ENCODE measurements around the gene SUGCT.

Gene SUGCT

DNA sequence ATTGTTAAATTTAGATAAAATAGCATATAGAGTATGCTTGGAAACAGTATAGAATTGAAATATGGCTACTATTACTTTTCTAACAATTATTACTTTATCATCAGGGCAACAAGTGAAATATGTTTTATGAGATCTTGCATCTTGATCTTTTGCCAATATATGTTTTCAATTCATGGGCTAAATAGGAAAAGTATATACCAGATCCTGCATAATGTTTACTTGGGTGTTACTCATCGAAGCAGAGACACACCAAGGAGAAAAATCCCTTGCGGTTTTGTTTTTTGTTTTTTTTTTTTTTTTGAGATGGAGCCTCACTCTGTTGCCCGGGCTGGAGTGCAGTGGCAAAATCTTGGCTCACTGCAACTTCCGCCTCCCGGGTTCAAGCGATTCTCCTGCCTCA, 541.4 kb downstream of the SUGCT start:
- TF ChIP-seq, protein P1, sequence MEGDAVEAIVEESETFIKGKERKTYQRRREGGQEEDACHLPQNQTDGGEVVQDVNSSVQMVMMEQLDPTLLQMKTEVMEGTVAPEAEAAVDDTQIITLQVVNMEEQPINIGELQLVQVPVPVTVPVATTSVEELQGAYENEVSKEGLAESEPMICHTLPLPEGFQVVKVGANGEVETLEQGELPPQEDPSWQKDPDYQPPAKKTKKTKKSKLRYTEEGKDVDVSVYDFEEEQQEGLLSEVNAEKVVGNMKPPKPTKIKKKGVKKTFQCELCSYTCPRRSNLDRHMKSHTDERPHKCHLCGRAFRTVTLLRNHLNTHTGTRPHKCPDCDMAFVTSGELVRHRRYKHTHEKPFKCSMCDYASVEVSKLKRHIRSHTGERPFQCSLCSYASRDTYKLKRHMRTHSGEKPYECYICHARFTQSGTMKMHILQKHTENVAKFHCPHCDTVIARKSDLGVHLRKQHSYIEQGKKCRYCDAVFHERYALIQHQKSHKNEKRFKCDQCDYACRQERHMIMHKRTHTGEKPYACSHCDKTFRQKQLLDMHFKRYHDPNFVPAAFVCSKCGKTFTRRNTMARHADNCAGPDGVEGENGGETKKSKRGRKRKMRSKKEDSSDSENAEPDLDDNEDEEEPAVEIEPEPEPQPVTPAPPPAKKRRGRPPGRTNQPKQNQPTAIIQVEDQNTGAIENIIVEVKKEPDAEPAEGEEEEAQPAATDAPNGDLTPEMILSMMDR (IDR thresholded peaks at IDR 0.05): no peak

DNA sequence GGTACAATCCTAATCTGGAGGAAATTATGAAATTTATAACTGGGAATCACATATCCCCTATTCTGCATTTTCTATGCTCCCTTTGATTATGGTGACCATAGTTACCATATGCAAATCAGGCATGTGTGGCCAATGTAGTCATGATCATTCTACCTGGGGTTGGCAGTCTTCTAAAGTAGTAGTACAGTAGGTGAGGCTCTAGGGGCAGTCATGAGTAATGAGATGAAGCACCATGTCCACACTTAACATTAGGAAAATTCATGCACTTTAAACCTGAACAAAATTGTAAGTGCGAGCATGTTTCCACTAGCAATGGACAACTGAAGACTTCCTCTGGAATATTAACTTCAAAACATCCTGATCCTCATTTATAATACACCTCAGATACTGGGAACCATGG, 545.9 kb downstream of the SUGCT start:
- TF ChIP-seq, protein P1 (IDR thresholded peaks at IDR 0.05): peak; percentile 56

DNA sequence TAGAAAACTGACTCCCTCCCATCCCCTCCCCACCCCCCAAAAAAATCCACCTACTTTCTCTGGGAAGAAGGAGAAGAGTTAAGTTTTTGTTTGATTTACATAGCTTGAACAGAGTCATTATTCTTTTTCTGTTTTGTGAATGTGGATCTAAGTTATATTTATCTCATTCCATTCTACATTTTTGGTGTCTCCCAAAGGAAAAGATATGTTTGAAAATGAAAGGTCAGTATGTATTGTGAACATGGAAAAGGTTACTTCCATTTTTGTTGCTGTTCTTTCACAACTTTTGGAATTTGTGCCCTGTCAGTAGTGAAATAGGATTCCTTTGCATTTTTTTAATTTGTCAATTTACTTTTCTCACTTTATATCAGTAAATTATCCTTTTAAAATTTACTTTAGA, 547.9 kb downstream of the SUGCT start:
- TF ChIP-seq, protein P1 (IDR thresholded peaks at IDR 0.05): no peak

DNA sequence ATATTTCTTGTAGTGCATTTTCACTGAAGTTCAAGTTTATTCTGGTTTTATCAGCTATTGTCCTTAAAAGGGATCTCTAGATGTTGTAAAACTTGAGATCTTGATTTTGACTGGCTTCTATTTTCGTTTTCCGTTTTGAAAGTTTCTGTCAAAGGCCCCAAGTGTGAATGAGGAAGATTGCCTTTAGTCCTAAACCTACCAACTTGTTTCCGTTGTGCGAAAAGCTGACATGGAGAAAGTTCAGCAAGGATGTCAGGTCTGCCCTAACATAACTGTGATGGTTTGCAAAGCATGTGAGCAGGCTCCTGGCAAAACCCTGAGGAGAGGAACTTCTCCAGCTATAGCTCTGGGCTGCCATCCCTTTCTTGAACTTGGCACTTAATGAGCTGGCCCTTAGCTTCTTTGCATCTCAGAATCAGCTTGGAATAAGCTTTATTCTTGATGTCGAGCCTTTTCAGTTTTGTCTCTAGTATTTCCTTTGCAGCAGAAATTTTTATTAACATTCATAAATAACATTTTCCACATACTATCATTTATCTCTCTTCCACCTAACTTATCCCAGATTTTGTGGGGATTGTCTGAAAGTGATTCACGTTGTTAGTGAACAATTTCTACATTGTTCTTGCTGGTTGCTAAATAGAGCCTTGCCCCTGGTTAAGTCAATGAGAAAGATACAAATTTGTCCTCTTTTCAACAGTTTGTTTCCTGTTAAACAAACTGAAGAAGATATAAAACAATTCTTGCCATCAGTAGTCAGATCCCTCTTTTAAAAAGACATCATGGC, 559.4 kb downstream of the SUGCT start:
- TF ChIP-seq, protein P1 (IDR thresholded peaks at IDR 0.05): no peak

DNA sequence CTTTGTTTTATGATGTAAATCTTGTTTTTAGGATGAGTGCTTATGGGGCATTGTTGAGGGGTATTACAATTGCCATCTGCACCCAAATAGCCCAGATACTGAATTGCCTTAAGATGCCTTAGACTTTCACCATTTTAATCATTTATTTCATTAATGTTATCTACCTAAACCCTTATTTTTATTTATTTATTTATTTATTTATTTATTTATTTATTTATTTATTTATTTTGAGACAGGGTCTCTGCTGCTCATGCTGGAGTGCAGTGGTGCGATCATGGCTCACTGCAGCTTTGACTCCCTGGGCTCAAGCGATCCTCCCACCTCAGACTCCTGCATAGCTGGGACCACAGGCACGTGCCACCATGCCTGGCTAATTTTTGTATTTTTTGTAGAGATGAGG, 560.2 kb downstream of the SUGCT start:
- TF ChIP-seq, protein P1 (IDR thresholded peaks at IDR 0.05): no peak

DNA sequence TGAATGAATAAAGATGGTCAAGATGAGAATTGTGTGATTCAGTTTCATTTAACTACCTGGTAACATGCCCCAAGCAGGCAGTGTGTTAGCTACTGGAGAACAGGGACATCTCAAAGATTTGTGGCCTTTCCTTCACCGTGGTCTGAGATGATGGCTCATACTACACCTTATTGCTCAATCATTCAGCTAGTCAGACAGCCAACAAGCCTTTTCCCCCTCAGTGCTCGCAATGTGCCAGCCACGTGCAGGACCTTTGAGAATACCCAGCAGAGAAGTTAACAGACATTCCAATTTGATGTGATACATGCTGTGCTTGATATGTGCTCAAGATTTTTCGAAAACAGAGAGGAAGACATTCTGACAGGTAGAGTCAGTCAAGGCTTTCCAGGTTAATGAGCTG, 562.8 kb downstream of the SUGCT start:
- TF ChIP-seq, protein P1 (IDR thresholded peaks at IDR 0.05): no peak

DNA sequence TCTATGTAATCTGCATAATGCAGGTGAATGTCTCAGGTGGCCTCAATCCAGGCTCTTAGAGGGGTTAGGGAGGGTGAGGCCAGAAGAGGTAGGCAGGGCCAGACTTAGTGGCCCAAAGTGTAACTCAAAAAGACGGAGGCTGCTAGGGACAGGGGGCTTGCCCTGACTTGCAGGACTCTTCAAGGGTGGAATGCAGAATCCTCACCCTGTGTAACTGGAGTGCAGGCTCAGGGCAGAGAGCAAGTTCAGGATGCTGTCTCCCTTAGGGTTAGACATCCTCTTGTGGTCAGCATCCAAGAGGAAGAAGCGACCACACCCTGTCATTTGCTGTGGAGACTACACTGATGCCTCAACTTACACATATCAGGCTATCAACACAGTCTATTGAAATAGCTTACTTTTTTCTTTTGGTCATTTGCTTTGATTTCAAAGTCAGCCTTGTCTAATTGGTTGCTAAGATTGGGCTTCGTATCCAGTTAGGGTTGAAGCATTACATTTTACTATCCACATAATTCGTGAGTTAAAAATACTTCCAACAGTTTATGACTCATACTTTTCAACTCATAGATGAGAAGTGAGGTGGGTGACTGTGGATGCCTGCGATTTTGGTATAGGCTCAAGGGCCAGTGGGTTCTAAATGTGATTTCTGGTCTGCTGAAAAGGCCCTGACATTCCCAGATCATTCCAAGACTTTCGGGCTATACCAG, 563.6 kb downstream of the SUGCT start:
- TF ChIP-seq, protein P1 (IDR thresholded peaks at IDR 0.05): no peak
